HG03039 (cell line): ENCODE data around the gene MKLN1.
"Not testable (repeated sequence)": the region's sequence is repeated elsewhere in the genome, so short reads cannot be mapped to it uniquely, and the experiment has no call there.

ENCODE experiments used
- ATAC-seq: cut with Tn5 transposase; IDR thresholded peaks from one replicate; pipeline ENCODE4 v1.9.1; 2021; ENCODE audit warnings: mild to moderate bottlenecking, moderate library complexity; ENCODE audit not compliant: unreplicated experiment

MKLN1 gene

DNA sequence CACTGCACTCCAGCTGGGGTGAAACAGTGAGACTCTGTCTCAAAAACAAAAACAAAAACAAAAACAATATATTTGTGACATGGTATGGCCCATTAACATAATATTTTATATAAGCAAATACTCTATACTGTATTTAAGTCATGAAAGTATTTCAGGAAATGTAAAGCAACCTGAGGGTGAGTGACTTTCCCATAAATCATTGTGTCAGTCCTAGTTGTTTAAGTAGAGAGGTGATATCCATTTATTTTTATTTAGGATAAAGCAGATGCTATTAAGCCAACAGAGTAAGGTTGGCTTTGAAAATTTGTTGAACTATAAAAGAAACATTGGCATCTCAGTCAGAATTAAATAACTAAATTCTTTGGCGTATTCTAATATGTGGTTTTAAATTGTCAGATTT is 60.5 kb downstream of the MKLN1 start:
- ATAC-seq = no peak

DNA sequence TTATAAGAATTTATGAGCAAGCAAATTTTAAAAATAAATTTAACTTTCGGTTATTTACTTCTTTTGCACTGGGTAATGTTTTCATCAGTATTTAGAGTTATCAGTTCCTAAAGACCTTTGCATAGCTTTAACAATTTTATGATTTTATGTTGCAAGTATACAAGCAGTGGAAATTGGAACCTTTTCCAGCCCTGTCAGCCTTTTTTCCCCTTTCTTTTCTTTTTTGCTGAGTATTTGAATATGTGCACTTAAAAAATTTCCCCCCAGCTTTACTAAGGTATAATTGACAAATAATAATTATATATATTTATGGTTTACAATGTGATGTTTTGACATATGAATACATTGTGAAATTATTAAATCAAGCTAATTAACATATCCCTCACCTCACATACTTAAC is 62.6 kb downstream of the MKLN1 start:
- ATAC-seq = no peak

DNA sequence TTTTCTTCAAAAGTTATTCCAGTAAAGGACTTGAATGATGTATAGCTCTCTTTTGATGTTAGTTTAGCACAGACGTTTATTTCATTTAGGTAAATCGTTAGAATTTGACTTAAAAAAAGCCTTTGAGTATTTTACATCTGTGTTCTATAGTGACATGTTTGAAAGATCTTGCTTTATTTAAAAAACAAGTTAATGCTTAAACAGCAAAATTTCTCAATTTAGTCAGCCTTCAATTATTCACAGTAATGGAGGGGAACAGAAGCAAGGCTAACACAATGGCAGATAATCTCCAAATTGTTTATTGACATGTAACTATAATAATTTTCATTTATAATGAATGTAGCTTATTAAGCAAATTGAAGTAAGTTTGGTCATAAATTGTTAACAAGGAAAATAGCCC is 63.5 kb downstream of the MKLN1 start:
- no peak for ATAC-seq

DNA sequence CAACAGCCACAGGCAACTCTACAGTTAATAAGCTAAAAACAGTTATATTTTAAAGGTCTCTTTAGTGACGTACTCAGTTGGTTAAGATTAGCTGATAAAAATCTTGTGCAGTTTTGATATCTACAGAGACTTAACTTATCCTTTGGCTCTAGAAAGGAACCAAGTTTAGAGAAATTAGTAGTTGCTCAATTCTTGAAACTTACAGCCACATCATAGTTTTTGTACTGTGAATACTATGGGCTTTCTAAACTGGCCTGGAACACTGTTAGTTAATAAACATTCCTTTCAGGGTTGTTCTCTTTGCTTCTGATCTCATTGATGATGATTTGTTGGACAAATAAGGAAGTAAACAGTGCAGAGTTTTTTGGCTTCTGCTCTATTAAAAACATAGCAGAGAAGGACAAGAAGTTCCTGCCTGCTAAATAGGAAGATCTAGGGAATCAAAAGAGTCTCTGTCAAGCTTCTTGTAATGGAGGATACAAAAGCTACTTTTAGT is 73.1 kb downstream of the MKLN1 start:
- ATAC-seq = no peak

DNA sequence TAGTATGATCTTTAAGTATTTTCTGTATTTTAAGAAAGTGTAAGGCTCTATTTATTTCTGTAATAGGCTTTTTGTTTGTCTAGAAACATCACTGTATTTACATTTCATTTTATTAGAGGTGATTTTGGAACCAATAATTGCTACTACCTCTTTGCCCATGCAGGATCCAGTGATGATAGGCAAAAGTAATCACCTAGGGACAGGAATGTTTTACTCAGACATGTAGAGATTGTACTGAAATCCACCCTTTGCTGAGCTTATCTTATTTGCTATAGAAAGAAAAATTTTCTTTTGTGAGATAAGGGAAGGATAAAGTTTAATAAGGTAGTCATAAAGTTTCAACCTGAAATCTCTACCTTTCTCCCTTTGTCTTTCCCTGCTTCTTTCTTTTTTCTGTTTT is 73.5 kb downstream of the MKLN1 start:
- no peak for ATAC-seq

DNA sequence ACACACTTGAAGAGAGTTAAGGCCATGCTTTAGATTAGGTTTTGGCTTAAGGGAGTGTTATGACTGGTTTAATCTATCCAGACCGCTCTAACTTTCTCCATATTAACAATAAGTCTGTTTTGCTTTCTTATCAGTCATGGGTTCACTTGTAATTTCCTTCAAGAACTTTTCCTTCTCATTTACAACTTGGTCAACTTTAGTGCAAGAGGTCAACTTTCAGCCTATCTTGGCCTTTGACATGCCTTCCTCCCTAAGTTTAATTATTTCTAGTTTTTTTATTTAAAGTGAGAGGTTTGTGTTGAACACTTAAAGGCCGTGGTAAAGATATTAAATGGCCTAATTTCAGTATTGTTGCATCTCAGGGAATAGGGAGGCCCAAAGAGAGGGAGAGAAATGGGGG is 75.6 kb downstream of the MKLN1 start:
- no peak for ATAC-seq

DNA sequence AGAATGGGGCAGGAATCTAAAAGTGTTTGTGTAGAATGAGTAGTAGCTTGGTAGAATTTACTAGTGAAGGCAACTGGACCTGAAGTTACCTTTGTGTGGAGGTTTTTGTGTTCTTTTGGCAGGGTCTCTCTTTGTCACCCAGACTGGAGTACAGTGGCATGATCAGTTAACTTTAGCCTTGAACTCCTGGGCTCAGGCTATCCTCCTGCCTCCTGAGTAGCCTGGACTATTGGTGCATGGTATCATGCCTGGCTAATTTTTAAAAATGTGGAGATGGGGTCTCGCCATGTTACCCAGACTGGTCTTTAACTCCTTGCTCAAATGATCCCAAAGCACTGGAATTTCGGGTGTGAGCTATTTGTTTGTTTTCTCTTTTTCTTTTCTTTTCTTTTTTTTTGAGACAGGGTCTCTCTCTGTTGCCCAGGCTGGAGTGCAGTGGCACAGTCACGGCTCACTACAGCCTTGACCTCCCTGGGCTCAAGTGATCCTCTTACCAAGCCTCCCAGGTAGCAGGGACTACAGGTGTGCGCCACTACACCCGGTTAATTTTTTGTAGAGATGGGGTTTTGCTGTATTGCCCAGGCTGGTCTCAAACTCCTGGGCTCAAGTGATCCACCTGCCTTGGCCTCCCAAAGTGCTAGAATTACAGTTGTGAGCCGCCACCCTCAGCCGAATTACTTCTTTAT is 76.7 kb downstream of the MKLN1 start:
- no peak for ATAC-seq

DNA sequence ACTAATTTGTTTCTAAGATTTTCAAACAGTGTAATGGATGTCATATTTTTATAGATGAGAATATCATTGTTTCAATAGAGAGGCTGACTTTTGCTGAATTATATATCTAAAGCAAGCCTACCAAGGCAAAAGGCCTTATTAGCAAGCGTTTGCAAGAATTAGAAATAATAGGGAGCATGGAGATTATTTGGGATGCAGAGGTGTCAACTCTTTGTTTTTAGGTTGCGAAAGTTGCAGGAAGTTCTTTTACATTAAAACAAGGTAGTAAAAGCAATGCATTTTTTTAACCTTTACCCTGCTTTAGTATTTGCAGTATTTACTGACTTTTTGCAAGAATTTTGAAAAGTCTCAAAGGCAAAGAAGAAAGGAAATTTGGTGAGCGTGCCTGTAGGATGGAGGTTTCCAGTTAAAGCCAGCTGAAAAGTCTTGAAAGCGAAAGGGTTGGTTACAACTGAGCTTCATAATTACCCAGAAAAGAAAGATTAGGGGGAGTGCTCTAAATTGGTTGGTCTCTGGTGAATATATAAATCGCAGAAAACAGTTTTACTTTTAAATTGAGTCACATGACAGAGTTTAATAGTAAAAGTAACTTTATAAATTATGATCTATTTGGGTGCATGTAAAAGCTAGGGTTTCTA is 81.6 kb downstream of the MKLN1 start:
- no peak for ATAC-seq

DNA sequence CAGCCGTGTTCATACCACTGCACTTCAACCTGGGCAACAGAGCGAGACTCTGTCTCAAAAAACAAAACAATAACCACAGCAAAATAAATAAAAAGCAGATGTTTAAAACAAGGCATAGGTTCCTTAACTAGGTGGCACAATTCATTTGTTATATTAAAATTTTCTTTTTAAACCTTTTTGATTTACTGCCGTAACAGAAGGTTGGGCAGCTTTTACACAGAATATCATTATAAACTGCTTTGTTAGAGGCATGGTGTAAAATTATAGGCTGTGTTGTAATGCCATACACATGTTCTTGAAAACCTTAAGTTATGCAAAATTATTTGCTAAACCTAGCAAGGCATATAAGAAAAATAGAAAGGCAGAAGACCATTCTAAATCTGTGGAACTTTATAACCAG is 84.4 kb downstream of the MKLN1 start:
- ATAC-seq = no peak

DNA sequence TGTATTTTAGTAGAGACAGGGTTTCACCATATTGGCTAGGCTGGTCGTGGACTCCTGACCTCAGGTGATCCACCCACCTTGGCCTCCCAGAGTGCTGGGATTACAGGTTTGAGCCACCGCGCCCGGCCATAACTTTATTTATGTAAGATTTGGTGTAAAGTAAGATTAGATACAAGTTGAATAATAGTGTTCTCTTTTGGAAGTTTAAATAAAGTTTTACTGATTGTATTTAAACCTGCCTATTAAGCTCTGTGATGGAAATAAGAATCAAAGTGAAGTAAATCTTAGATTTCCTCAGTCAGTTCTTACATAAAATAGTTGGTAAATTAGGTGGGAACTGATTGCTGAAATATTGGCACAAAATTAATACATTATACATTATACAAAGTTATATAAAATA is 86.0 kb downstream of the MKLN1 start:
- no peak for ATAC-seq

DNA sequence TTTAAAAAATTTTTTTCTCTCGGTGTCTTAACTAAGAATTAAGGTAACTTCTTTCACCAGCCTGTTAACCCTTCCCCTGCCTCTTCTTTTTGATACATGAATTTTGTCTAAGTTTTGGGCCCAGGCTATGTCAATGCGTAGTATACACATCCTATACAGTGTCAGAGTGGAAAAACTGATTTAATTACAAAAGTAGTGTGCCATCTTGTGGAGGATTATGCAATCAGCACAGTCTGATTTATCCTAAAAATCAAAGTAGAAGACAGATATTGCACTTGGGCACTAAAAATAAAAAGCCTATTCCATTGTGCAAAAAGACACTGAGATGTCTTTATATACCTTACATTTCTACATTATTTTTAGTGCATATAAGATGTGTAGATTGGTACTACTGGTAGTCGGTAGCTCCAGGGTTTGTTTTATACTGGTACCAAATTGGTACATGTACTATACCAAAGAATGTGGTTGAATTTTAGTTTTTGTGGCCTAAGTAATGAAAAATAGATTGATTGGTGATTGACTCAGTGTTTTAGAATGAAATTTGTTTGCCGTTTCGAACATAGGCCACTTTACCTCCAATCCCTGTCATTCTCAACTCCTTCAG is 96.6 kb downstream of the MKLN1 start:
- ATAC-seq = no peak

DNA sequence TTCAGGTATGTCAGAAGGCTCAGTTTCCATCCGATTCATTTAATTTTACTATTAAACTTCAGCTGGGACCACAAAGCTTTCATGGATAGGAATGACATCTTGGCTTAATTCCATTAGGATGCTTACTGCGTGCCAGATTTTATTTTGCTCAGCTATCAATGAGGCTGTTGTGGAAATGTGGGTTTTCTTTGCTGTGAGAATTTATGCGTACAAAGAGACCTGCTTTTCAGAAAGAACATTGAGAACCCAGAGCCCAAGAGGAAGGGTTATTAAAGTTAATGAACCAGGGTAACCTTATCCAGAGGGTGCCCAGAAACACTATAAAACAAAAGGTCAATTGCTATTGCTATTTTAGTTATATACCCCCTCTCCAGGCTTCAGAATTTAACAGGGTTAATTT is 98.3 kb downstream of the MKLN1 start:
- no peak for ATAC-seq

DNA sequence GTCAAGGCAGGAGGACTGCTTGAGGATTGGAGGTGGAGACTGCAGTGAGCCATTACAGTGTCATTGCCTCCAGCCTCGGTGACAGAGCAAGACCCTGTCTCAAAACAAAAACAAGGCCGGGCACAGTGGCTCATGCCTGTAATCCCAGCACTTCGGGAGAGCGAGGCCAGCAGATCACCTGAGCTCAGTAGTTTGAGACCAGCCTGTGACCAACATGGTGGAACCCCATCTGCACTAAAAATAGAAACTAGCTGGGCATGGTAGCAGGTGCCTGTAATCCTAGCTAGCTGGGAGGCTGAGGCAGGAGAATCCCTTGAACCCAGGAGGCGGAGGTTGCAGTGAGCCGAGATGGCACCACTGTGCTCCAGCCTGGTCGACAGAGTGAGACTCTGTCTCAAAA is 103.2 kb downstream of the MKLN1 start:
- not testable (repeated sequence) for ATAC-seq

DNA sequence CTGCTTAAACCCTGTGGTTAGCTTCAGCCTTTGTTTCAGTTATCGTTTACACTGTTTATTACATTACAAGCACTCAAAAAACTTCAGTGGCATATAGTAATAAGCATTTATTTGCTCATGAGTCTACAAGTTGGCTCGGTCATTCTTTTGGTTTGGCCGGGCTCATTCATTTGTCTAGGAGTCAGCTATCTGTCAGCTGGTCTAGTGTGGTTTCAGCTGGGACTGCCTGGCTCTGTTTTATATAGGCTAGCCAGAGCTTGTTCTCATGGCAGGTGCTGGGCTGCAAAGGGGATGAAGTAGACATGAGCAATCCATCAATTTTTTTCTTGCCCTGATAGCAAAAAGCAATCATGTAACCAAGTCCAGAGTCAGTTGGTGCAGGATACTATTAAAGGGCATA is 103.6 kb downstream of the MKLN1 start:
- no peak for ATAC-seq

DNA sequence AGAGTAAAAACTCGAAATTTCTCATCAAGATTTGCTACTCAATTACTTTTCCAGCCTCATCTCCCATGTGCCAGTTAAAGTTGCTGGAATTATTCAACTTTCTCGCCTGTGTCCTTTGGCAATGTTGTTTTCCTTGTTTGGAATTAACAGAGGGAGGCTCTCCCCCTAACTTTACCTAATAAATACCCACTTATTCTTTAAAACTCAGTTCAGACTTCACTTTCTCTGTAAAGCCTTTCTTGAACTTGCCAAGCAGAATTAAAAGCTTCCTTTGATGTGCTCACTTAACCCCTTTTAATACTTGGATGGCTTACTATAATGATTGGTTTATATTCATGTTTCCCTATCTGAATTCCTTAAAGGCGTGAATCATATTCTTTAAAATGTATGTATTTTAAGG is 104.1 kb downstream of the MKLN1 start:
- ATAC-seq = no peak

DNA sequence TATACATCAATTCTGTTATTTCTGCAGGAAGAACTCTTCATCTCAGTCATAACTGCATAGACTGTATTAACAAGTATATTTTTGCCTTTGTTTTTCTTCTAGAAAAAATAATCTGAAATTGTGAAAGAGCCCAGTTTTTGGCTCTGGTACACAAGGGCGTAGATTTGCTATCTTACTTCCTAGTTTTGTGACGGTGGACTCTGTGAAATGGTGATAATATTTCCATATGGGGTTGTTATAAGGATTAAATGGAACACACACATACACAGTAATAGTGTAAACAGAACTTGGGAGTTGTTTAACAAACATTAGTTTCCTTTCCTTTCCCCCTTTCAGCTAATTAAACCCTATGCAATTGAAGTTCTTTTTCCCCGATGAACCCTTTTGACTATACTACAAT is 108.7 kb downstream of the MKLN1 start:
- ATAC-seq = no peak

DNA sequence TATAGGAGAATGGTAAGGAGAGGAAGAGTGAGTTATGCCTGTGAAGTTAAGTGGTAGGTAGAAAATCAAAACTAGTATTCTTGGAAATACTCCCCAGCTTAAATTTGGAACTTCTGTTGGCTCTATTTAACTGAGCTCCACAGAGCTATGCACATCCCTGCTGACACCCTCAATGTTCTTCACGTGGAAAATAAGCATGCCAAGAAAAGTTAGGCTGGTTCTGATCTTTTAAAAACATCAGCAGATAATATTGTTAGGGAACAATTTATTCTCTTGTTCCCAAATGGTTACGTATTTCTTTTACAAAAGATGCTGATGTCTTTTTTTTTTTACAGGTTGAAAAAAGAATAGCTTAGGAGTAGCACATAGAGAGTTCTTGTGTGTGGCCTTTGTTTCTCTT is 111.3 kb downstream of the MKLN1 start:
- no peak for ATAC-seq

DNA sequence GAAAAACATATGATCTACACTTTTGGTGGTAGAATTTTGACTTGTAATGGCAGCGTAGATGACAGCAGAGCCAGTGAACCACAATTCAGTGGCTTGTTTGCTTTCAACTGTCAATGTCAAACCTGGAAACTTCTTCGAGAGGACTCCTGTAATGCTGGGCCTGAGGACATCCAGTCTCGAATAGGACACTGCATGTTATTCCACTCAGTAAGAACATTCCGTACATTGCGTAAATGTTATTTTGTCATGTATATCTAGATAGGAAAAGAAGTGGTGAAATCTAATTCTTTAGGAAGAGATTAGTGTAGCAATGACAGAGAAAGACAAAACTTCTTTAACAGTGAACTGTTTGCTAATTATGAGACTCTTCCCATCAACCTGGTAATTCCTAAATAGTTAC is 115.8 kb downstream of the MKLN1 start:
- no peak for ATAC-seq

DNA sequence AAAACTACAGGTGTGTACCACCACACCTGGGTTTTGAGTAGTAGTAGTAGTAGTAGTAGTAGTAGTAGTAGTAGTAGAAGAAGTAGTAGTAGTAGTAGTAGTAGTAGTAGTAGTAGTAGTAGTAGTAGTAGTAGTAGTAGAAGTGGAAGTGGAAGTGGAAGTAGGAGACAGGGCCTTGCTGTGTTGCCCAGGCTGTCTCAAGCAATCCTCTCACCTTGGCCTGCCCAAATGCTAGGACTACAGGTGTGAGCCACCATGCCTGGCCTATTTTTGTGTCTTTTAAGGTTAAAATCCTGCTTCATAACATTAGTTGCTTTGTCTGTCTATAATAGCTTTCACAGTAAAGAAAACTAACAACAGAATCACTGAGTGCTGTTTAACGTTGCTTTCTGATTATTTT is 117.0 kb downstream of the MKLN1 start:
- ATAC-seq = no peak

DNA sequence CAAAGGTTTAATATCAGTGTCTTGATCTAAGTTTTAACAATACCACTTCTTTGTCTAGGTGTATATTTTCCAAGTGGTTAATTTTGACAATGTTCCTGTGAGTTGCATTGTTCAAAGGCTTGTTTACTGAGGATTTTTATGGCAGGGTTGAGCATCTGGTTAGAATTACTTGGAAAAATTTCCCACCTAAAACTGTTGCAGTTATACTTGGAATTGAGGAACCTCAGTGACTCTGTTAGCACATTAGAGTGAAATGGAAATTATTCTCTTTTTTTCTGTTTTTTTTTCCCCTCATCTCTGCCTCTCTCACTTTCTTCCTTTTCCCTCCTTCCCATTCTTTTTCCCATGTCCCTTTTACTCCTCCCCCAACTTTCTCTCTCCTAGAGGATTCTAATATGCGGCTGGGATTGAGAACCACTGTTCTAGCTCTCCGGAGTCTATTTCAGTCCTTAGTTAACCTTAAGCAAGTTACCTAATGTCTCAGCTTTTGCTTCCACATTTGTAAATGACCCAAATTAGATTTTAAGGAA is 121.8 kb downstream of the MKLN1 start:
- no peak for ATAC-seq

DNA sequence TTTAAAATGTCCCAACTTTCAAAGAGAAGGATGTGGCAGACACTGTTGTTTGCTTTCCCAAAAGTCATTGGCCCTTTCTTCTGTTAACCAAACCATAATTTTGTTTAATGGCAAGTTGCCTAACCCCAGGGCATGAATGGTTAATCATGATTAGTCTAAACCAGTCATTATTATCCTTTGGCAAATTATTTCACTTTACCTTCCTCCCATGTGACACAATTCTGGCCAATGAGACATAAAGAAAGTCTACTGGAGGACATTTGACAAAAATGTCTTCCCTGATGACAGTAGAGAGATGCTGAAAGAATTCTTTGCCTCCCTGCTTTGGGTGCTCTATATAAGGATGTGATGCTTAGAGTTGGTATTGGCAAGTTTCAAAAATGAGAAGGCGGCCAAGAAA is 126.8 kb downstream of the MKLN1 start:
- no peak for ATAC-seq

DNA sequence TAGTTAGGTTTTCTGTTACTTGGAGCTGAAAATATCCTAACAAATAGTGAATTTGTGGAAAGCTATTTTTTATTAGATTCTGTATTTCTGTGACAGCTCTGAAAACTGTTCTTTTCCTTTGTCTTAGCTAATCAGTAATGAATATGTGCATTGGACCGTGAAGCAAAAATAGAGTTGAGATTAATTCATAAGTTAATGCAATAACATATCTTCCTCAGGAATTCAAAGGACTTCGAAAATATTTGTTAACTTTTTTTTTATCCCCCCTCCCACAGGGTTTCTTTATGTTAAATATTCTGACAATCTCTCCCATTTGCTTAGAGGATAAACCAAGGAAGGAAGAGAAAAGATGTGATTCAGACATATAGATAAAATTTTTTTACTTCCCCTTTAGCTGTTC is 127.3 kb downstream of the MKLN1 start:
- ATAC-seq = no peak
